Bone marrow (tissue), 2 donors: ENCODE results near the gene GNG11.
"Not testable (repeated sequence)": the region's sequence is repeated elsewhere in the genome, so short reads cannot be mapped to it uniquely, and the experiment has no call there.

ENCODE experiments used
- DNase-seq, 2 donors: peaks; one replicate each; lab custom pipeline; 2025; lab: John Stamatoyannopoulos, UW

Gene GNG11

DNA sequence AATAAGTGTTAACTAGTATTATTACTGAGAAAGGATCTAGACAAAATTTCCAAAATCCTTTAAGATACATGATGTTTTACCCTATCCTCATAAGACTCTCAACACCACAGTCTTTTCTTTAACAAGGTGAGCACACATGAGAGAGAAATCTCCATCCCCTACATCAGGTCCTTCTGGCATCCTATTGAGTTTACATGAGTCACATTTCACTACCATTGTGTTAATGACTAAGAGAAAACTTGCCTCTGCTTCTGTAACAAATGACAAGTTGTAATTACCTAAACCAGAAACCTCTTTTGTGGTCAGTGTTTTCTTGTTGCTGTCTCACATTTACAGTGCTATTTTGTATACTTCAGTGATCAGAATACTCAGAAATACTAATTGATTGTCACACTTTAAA lies 9.9 kb upstream of the GNG11 start:
- not testable (repeated sequence) for DNase-seq

DNA sequence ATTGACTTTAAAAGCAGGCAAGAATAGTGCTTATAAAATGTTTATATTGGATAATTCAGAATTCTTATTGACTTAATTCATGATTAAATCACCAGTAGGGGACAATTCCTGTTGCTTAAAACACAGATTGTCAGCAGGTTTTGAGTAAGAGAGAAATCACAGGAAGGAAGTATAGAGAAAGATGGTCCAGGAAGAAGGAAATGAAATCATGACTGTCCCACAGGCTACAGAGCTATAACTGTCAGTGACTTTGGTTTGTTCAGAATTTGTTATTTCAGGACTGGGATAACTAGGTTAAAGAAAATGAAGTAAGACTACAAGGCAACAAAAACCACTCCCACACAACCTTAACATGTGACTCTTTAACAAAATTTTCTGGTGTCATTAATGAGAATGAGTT lies 8.3 kb upstream of the GNG11 start:
- DNase-seq = peak in 1 of 2 donors; percentile 15

DNA sequence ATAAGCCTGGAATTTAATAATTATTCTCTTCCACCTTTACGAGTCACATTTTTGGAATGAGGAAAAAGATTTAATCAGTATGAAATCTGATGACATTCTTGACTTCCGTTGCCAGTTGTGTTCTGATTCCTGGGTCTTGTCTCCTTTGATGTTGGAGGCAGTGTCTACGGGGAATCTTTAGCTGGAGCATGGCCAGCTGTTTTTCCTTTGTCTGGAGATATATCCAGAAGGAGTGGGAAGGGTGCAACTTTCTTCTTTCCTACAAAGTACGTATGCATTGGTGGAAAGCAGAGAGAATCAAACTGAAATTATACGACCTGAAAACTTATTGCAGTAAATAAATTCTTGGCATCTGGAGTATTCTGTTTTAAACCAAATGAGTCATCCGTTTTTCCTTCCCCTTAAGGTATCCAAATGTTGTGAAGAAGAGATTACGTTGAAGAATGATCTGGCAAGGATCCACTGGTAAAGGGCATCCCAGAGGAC lies 6.9 kb upstream of the GNG11 start:
- DNase-seq = no peak

DNA sequence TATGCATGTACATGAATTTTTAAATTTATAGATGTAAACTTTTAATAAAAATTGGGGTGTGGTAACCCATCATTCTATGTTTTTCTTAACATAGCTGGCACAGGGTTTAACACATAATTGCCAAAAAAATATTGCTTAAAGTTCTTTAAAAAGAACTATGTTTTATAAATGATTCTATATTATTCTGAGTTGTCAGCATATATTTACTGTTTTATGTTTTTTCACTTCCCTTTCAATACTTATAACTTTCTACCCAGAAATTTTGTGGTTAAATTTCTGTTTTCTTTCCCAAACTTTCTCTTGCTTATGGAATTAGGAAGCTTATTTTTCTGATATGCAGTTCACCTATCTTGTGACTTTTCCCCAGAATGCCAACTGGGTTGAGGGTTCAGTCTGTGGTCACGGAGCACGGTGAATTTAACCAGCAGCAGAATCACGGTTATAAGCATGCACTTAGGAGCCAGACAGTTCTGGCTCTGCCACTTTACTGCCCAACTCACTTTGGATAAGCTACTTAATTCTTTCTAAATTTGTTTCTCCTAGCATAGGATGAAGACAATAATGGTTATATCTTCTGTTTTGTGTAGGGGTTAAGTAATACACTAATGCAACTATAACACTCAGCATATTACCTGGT lies 6.2 kb upstream of the GNG11 start:
- DNase-seq = not testable (repeated sequence)

DNA sequence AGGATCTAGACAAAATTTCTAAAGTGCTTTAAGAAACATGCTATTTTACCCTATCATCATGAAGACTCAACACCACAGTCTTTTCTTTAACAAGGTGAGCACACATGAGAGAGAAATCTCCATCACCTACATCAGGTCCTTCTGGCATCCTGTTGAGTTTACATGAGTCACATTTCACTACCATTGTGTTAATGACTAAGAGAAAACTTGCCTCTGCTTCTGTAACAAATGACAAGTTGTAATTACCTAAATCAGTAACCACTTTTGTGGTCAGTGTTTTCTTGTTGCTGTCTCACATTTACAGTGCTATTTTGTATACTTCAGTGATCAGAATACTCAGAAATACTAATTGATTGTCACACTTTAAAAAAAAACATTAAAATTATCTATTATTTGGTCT lies 5.6 kb upstream of the GNG11 start:
- not testable (repeated sequence) for DNase-seq

DNA sequence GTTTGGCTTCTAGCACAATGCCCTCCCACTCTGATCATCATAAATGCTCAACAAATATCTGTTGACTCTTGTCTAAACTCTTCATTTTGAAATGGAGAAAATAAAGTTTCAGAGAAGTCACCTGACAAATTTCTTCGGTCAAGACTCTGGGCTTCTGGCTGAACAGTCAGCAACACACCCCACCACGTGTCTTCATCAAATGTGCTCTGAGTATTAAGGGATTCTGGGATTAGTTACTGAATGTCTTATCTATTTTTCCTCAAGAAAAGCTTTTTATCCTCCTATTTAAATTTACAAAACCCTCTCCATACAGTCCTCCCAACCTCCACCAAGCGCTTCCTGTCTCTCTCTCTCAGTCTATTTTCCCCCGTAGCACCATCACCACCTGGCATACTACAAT lies 5.2 kb upstream of the GNG11 start:
- not testable (repeated sequence) for DNase-seq

DNA sequence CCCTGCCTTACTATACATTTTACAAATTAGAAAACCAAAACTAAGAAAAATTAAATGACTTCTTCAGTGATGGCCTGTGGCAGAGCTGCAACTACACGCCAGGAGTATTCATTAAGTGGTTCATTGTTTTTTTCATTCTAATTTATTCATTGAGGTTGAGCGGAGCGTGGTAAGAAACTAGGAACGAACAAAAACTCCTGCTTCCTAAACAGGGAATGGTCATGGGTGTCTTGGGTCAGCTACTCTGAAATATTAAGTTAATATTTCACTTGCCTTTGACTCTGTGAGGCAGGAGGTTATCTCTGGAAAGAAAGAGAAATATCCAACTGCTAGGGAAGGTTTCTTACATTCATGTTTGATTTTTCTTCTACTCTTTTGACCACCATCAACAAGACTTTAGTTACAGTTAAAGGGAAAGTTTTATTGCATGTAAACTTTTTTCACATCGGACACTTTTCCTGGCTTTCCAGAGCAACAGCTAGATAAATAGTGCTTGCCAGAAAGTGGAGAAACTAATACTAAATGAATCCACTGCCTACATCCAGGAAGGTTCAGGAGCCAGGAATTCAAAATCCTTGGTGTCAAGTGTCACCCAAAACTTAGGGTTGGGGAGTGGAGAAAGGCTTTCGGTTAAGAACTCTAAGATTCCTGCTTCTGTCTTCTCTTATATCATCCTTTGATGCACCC lies 896 bp upstream of the GNG11 start:
- no peak for DNase-seq

DNA sequence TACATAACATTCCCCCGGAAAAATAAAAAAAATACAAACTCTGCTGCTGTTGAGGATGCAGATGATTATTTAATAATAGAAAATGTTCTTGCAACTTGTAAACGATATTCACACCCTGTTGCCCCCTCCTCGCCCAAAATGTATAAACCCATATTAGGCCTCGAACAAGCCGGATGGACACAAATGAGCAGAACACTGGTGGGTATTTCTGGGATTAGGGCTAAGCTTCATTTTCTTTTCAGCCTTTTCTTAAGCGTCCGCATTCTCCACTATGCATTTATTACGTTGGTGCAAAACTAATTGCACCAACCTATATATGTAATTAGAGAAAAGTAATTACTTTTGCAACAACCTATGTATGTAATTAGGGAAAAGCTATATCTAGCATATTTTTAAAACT lies 349 bp upstream of the GNG11 start:
- DNase-seq = no peak

DNA sequence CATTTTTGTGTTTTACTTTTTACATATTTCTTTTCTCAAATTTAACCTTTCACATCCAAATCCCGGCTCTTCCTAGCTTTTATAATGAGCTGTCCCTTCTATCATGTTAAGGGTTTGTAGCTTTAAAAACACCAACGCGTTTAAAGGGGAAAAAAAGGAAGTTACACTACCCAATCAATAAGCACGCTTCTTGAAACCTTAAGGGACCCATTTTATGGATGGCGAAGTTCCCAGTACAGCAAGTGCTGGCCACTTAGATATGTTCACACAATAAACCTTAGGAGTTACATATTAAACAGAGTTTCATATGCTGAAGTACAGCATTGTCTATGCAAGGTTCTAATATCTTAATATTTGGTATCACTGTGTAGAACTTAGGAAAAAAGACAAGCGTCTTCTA lies 1.8 kb downstream of the GNG11 start:
- peak in 1 of 2 donors; percentile 28 for DNase-seq

DNA sequence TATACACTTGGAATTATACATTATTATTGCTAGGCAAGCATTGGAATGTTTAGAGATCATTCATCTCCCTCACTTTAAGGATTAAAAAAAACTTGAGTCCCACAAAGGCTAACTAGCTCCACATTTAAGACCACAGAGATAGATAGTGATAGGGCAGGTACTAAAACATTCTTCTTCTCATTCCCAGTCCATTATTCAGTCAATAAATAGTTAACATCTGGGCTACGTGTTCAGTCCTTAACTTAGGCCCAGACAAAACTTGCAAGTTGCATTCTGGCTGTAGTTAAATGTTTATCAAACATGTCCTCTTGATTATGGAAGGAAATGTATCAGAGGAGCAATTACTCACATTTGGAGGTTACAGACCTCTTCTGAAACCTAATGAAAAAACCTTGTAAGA lies 2.4 kb downstream of the GNG11 start:
- no peak for DNase-seq

DNA sequence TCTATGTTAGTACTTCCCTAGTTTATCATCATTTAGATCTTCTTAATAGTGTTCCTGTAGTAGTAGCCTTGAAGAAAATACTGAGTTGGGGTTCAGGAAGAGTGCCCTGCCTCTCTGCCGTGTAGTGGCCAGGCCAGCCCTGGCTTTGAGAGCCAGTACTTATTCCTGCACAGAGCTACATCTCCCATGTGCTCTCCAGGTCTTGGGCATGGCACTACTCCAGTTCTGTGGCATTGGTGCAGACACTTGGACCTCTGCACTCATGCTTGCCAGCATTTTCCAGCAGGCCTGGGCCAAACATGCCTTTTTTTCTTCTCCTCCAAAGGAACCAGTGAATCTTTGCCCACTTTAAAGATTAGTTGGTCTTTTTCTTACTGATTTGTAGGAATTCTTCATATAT lies 5.3 kb downstream of the GNG11 start:
- DNase-seq = no peak

DNA sequence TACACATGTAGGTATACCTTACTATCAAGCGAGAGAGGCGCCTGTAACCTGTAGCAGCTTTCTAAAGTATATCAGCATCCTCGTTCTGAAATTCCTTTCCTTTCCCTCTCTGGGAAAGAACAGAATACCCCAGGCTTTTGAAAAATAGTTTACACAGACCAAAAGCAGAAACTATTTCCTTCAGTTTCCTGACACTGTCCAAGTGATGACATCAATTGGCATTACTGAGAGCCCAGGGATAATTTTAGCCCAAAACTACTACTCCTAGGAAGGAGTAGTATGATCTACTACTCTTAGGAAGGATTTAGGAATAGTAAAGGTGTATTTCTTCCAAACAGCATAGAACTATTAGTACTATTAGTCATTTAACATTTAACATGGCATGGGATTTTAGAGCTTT lies 6.0 kb downstream of the GNG11 start:
- no peak for DNase-seq

DNA sequence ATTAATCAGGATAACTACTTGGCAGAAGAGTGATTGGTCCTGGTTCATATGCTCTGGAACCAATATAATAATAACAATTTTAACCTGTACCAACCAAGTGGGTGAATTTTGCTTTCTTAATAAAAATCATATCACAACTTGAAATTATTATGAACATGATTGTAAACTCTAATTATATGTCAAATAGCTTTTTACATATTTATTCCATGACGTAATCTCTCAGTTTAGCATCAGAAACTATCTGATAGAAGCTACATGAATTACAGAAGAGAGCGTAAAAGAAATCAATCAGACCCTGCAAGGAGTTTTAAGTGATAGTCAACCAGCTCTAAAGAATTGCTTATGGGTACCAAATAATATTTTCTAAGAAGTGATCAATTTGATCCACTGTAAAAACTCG lies 10.1 kb downstream of the GNG11 start:
- no peak for DNase-seq

DNA sequence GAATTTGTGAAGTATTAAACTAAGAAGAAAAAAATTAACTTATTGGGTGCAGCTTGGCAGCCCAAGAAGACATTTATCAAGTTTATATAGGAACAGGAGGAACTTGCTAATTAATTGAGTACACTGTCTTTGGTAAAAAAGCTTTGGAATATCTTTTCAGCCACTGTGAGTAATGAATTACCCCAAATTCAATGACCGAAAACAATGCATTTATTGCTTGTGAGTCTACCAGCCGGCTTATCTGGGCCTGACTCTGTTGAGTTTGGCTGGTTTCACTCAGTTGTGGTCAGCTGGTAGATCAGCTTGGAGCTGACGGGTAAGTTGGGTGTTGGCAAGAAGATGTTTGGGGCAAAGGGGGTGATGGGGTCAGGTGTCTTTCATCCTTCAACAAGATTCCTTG lies 11.6 kb downstream of the GNG11 start:
- DNase-seq = no peak

DNA sequence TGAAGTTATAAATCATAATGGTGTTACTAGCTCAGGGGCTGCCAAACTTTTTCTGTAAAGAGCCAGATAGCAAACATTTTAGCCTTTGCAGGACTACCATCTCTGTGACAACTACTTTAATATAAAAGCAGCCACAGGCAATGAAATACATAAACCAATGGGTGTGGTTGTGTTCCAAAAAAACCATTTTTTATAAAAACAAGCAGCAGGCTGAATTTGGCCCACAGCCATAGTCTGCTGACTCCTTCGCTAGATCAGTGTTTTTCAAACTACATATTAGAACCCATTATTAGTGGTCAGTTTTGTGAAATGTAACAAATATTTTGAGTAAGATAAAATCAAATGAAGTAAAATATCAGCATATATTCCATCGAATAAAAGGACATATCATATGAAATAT lies 13.6 kb downstream of the GNG11 start:
- DNase-seq = no peak

DNA sequence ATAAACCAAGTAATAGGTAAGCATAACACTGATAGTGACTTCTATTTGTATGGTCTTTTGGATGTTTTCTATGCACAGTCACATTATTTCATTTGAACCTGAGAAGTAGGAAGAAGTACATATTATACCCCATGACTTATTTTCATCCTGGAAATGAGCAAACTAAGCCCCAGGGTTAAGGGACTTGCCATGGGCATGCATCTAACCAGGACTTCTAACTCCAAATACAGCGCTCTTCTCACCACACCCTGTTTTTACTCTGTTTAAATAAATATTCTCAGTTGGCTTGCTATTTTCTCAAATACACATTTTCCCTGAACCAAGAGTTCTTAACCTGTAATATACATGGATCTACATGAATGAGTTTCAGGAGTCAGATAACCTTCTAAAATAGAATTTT lies 16.3 kb downstream of the GNG11 start:
- DNase-seq = no peak

DNA sequence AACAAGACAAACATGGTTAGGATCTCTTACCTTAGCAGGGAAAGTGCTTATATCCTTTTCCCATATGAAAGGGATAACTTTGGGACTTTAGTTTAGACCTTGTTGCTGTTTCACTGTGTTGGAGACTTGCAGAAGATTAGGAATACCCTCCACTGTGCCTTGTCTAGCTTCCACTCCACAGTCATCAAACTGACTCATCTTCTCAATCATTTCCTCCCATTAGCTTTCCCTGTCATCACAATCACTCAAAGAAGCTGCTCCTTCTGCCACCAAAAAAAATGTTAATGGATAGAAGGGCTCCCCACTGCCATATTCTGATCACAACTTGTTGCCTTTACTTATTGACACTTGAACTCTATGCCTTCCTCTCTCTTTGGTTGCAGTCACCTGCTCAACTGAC lies 16.8 kb downstream of the GNG11 start:
- DNase-seq = peak in 1 of 2 donors; percentile 69

DNA sequence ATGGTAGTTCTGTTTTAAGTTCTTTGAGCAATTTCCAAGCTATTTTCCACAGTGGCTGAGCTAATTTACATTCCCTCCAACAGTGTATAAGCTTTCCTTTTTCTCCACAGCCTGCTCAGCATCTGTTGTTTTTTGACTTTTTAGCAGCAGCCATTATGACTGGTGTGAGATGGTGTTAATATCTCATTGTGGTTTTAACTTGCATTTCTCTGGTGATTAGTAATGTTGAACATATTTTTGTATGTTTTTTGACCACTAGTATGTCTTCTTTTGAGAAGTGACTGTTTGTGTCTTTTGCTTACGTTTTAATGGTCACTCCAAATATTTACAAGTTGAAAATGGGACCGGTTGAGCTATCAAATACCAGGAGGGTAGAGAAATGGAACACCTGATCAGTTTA lies 20.4 kb downstream of the GNG11 start:
- no peak for DNase-seq

DNA sequence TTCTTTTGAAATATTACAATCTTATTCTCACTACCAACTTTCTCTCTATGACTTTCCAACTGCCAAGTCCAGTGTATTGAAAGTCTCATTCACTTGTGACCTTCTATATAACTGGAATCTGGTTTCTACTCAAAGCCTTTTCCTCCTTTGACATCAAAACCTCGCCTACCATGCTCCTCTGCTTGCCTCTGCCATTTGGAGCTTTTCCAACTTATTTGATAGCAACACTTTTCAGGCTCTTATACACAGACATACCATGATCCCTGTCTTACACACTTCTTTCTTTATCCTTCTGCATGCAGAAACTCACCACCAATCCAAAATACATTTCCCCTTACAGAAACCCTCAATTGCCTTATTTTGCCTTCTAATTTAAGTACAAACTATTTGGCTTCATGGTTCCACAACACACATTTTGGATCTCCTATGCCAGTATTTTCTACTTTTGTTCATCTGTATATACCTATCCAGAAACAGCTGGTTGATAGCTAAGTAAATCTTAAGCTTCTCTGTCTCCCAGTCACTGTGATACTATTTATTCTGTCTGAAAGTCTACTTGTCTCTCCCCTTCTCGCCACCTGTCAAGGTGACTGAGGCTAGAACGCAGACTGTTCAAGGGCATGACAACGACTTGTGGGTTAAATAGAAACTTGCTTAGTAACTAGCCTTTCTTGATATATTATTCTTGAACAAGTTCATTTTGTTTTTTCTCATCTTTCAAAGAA lies 22.4 kb downstream of the GNG11 start:
- peak in 1 of 2 donors; percentile 42 for DNase-seq

DNA sequence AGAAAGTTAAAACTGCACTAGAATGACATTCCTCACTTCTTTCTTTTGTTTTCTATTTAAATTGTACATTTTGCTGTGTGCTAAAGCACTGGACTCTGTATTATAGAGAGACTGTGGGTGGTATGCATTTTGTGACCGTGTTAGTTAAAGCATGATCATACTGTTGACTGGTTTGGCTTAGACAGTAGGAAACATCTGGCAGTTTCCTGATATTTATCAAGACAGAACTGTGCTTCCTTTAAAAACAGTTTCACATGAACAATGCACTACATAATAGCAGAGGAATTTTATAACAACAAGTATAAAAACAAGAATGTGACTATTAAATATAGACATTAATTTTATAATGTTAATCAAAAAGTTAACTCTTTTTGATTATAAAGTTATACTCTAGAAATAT lies 23.1 kb downstream of the GNG11 start:
- DNase-seq = peak in 1 of 2 donors; percentile 86

DNA sequence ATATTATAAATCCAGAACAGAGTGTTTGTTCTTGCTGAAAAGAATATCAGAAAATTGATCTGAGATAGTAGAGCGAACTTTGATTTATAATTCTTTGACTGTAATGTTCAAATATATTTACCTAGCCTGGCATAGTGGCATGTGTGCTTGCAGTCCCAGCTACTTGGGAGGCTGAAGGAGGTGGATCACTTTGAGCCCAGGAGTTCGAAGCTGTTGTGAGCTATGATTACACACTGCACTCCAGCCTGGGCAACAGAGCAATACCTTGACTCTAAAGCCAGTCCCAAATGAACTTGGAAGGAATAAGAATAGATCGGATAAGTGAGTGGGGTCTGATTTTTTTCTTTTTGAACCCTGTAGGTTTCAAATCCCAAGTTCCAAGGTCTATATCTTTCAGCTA lies 23.5 kb downstream of the GNG11 start:
- DNase-seq = no peak

DNA sequence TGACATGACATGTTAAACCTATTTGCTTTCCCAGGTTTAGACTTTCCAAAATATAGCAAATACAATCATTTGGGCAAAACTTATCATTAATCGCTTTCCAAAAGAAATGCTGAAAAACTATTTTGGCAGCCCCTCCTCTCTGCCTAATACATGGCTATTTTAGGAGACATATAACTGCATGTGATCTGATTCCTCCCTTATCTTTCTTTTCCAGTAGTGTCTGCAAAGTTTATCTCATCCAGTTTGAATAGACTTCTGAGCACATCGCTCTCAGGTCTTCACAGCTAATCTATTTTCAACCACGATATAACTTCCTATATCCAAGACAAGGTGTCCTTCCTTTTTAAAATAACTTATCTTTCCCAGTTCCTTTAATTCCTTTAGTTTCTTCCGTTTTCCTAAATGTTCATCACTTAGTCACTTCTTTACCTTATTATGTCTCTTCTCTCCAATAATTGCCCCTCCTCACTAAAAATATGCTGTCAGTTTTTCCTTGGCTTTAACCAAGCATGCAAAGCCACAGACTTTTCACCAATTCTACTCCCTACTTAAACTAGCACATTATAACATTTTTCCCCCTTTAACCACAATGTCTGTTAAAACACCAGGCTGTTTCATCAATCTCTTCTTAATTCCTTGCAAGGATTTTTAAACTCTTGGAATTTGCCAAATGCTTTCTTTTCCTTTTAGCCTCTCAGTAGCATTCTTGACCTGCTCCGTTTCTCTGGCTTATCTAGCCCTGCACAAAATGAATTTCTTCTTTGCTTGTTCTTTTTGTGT lies 24.4 kb downstream of the GNG11 start:
- no peak for DNase-seq
